GM23338 (cell line): ENCODE measurements around the gene SCN9A. TPM values are rescaled to one million over a fixed set of nuclear protein-coding genes. Genes with fewer than 3 reads are reported as not detected.

Experiments used
- ATAC-seq: fragments of 200-7000 bp; cut with Tn5 transposase; 3 replicates; pipeline ENCODE4 v1.9.1; 2020
- DNase-seq: peaks from one replicate; pipeline ENCODE4 v3.0.0-alpha.2; 2015; ENCODE audit warnings: low spot score
- H2AFZ ChIP-seq: fragments of 200-600 bp; sonication (generic); 2 replicates; pipeline ENCODE4 v1.8.0; 2016; ENCODE audit warnings: antibody characterized with exemption, mild to moderate bottlenecking, moderate library complexity
- H3F3A ChIP-seq: fragments of 200-600 bp; sonication (generic); replicated peaks from 2 replicates; pipeline ENCODE4 v1.8.0; 2017; ENCODE audit warnings: antibody characterized with exemption, mixed run types, low read depth
- H3K27ac ChIP-seq: fragments of 200-600 bp; sonication (generic); 2 replicates; pipeline ENCODE4 v1.6.1; 2016; ENCODE audit warnings: low read depth
- H3K27me3 ChIP-seq: fragments of 200-600 bp; sonication (generic); 2 replicates; pipeline ENCODE4 v1.8.0; 2016; ENCODE audit warnings: mild to moderate bottlenecking, mixed run types, moderate library complexity; ENCODE audit not compliant: insufficient read depth
- H3K36me3 ChIP-seq: fragments of 200-600 bp; sonication (generic); 2 replicates; pipeline ENCODE4 v1.8.0; 2016; ENCODE audit warnings: mild to moderate bottlenecking; ENCODE audit not compliant: insufficient read depth
- H3K4me1 ChIP-seq: fragments of 200-600 bp; sonication (generic); 2 replicates; pipeline ENCODE4 v1.8.0; 2016; ENCODE audit warnings: mild to moderate bottlenecking, moderate library complexity; ENCODE audit not compliant: insufficient read depth
- H3K4me2 ChIP-seq: fragments of 200-600 bp; sonication (generic); 2 replicates; pipeline ENCODE4 v1.7.1; 2017; ENCODE audit warnings: mixed run types
- H3K4me3 ChIP-seq: fragments of 200-600 bp; sonication (generic); 2 replicates; pipeline ENCODE4 v1.6.1; 2016; ENCODE audit warnings: mixed run types
- H3K79me2 ChIP-seq: fragments of 200-600 bp; sonication (generic); replicated peaks from 2 replicates; pipeline ENCODE4 v1.8.0; 2017; ENCODE audit warnings: mild to moderate bottlenecking; ENCODE audit not compliant: insufficient read depth
- H3K9me2 ChIP-seq: fragments of 200-600 bp; sonication (generic); 2 replicates; pipeline ENCODE4 v1.8.0; 2017; ENCODE audit not compliant: insufficient read depth
- H4K20me1 ChIP-seq: fragments of 200-600 bp; sonication (generic); replicated peaks from 2 replicates; pipeline ENCODE4 v1.8.0; 2017; ENCODE audit warnings: mild to moderate bottlenecking; ENCODE audit not compliant: insufficient read depth
- H3K27ac Mint-ChIP-seq: 2 replicates; pipeline ENCODE4 v1.8.0; 2020; ENCODE audit warnings: inconsistent platforms, mild to moderate bottlenecking, moderate library complexity, mixed read lengths
- H3K27me3 Mint-ChIP-seq: 3 replicates; pipeline ENCODE4 v1.8.0; 2022; ENCODE audit warnings: low read depth, mild to moderate bottlenecking, moderate library complexity, mixed read lengths, inconsistent platforms; ENCODE audit not compliant: insufficient read depth, poor library complexity
- H3K36me3 Mint-ChIP-seq: 3 replicates; pipeline ENCODE4 v1.8.0; 2021; ENCODE audit warnings: low read depth, mild to moderate bottlenecking, inconsistent platforms, moderate library complexity, mixed read lengths
- H3K4me1 Mint-ChIP-seq: 3 replicates; pipeline ENCODE4 v1.8.0; 2020; ENCODE audit warnings: mild to moderate bottlenecking, inconsistent platforms, mixed read lengths
- H3K4me3 Mint-ChIP-seq: 3 replicates; pipeline ENCODE4 v1.8.0; 2021; ENCODE audit warnings: moderate library complexity, mild to moderate bottlenecking, inconsistent platforms, mixed read lengths
- H3K9me3 Mint-ChIP-seq: 3 replicates; pipeline ENCODE4 v1.8.0; 2020; ENCODE audit warnings: moderate library complexity, mild to moderate bottlenecking, inconsistent platforms, mixed read lengths
- EZH2 ChIP-seq: fragments of 200-600 bp; sonication (generic); IDR thresholded peaks from one replicate; pipeline ENCODE4 v1.8.0; 2017; ENCODE audit warnings: antibody characterized with exemption, mild to moderate bottlenecking, low read depth; ENCODE audit not compliant: unreplicated experiment
- EZH2phosphoT487 ChIP-seq: fragments of 200-600 bp; sonication (generic); IDR thresholded peaks from one replicate; pipeline ENCODE4 v1.8.1; 2018; ENCODE audit warnings: antibody characterized with exemption; ENCODE audit not compliant: unreplicated experiment
- POLR2AphosphoS5 ChIP-seq: IDR thresholded peaks from 2 replicates; pipeline ENCODE4 v1.6.1; 2016; ENCODE audit warnings: antibody characterized with exemption, low read depth
- STAT1 ChIP-seq: IDR thresholded peaks from one replicate; pipeline ENCODE4 v1.6.1; 2016; ENCODE audit warnings: antibody characterized with exemption; ENCODE audit not compliant: unreplicated experiment
- ZNF114 ChIP-seq: fragments of 250-450 bp; sonication (Bioruptor Pico); IDR thresholded peaks from 2 replicates; pipeline ENCODE4 v1.5.0; 2020; ENCODE audit warnings: mild to moderate bottlenecking, moderate library complexity
- polyA plus RNA-seq: library from polyadenylated mRNA; unstranded; fragments of >200 nt; fragmentation: Nextera tagmentation; extraction: Ambion mirVana; gene quantifications from 2 replicates; pipeline ENCODE4 v1.2.1, GENCODE V29; 2016
- total RNA-seq: library from RNA; depleted of rRNA; stranded (reverse); fragments of >200 nt; shearing (Covaris generic); gene quantifications from 2 replicates; pipeline ENCODE4 v1.2.3, GENCODE V29; 2014
- TF ChIP-seq, protein P1 (sequence below): IDR thresholded peaks from one replicate; pipeline ENCODE4 v1.6.1; 2018; ENCODE audit warnings: antibody characterized with exemption; ENCODE audit not compliant: unreplicated experiment
- TF ChIP-seq, protein P2 (sequence below), 2 experiments: fragments of 200-600 bp in 1 of 2; sonication (generic) in 1 of 2; conservative IDR thresholded peaks; 2 replicates each; pipeline versions ENCODE4 v1.5.1 to v1.6.1; 2016 to 2017; ENCODE audit warnings: antibody characterized with exemption in 2 of 2, low read depth in 2 of 2, mild to moderate bottlenecking in 2 of 2, moderate library complexity in 1 of 2
- TF ChIP-seq, protein P3 (sequence below): fragments of 250-450 bp; sonication (Bioruptor Pico); IDR thresholded peaks from 2 replicates; pipeline ENCODE4 v1.5.0; 2020; ENCODE audit warnings: mild to moderate bottlenecking, moderate library complexity

Gene SCN9A
- total and polyA plus RNA-seq, 2 experiments from 2014 or later: 8.8 to 9.5 TPM

DNA sequence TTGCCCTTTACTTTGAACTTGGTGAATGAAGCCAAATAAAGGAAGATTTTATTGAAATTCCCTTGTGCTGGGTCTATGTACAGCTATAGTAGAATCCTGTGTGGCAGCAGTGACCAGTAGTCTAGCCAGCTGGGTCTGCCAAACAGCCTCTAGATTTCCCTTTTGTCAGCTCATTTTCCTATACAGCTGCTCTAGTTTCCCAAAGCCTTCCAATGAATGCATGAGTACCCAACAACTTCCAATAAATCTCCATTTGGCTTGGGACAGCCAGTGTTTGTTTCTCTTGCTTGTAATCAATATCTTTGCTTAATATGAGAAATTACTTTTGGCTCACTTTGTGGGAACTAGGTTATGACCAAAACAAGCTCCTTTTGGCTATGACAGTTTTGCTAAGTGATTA is 43.6 kb downstream of the SCN9A start (continued):
- TF ChIP-seq, protein P1, sequence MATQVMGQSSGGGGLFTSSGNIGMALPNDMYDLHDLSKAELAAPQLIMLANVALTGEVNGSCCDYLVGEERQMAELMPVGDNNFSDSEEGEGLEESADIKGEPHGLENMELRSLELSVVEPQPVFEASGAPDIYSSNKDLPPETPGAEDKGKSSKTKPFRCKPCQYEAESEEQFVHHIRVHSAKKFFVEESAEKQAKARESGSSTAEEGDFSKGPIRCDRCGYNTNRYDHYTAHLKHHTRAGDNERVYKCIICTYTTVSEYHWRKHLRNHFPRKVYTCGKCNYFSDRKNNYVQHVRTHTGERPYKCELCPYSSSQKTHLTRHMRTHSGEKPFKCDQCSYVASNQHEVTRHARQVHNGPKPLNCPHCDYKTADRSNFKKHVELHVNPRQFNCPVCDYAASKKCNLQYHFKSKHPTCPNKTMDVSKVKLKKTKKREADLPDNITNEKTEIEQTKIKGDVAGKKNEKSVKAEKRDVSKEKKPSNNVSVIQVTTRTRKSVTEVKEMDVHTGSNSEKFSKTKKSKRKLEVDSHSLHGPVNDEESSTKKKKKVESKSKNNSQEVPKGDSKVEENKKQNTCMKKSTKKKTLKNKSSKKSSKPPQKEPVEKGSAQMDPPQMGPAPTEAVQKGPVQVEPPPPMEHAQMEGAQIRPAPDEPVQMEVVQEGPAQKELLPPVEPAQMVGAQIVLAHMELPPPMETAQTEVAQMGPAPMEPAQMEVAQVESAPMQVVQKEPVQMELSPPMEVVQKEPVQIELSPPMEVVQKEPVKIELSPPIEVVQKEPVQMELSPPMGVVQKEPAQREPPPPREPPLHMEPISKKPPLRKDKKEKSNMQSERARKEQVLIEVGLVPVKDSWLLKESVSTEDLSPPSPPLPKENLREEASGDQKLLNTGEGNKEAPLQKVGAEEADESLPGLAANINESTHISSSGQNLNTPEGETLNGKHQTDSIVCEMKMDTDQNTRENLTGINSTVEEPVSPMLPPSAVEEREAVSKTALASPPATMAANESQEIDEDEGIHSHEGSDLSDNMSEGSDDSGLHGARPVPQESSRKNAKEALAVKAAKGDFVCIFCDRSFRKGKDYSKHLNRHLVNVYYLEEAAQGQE: no peak

DNA sequence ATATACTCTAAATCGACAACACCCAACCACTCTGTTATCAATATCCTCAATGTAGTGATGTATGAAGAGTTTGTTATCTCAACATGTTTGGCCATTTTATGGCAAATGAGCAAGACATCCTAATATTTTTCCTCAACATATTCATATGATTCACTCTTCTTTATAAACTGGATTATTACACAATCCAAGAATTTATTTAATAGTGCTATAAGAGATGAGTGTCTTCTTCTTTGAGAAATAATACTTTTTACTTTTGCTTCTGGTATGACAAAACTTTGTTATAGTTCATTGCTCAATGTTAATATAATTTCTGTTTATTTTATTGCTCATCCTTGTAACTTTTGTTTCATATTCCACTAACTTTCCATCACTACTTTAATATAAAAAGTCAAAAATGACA is 44.3 kb downstream of the SCN9A start:
- H3K79me2 ChIP-seq: no peaks in the 10 kb centered on the region
- Mint-ChIP-seq H3K27ac (no peak overlapping the region), H3K4me3 (no peak overlapping the region), H3K4me1 (no peaks in the 10 kb centered on the region), H3K9me3 (no peaks in the 10 kb centered on the region), H3K27me3 (no peaks in the 10 kb centered on the region), H3K36me3 (no peaks in the 10 kb centered on the region)
- H3K4me1 ChIP-seq: no peaks in the 10 kb centered on the region; the same call in 1 of the 2 replicates
- DNase-seq (no peak), ATAC-seq (no peak)
- no peak overlapping the region for H2AFZ ChIP-seq
- no peak overlapping the region for H3K4me2 ChIP-seq
- TF ChIP-seq, protein P2, sequence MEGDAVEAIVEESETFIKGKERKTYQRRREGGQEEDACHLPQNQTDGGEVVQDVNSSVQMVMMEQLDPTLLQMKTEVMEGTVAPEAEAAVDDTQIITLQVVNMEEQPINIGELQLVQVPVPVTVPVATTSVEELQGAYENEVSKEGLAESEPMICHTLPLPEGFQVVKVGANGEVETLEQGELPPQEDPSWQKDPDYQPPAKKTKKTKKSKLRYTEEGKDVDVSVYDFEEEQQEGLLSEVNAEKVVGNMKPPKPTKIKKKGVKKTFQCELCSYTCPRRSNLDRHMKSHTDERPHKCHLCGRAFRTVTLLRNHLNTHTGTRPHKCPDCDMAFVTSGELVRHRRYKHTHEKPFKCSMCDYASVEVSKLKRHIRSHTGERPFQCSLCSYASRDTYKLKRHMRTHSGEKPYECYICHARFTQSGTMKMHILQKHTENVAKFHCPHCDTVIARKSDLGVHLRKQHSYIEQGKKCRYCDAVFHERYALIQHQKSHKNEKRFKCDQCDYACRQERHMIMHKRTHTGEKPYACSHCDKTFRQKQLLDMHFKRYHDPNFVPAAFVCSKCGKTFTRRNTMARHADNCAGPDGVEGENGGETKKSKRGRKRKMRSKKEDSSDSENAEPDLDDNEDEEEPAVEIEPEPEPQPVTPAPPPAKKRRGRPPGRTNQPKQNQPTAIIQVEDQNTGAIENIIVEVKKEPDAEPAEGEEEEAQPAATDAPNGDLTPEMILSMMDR (conservative IDR thresholded peaks at IDR 0.05; ENCODE audit: low read depth in 2 of 2): no peak
- TF ChIP-seq, protein P3, sequence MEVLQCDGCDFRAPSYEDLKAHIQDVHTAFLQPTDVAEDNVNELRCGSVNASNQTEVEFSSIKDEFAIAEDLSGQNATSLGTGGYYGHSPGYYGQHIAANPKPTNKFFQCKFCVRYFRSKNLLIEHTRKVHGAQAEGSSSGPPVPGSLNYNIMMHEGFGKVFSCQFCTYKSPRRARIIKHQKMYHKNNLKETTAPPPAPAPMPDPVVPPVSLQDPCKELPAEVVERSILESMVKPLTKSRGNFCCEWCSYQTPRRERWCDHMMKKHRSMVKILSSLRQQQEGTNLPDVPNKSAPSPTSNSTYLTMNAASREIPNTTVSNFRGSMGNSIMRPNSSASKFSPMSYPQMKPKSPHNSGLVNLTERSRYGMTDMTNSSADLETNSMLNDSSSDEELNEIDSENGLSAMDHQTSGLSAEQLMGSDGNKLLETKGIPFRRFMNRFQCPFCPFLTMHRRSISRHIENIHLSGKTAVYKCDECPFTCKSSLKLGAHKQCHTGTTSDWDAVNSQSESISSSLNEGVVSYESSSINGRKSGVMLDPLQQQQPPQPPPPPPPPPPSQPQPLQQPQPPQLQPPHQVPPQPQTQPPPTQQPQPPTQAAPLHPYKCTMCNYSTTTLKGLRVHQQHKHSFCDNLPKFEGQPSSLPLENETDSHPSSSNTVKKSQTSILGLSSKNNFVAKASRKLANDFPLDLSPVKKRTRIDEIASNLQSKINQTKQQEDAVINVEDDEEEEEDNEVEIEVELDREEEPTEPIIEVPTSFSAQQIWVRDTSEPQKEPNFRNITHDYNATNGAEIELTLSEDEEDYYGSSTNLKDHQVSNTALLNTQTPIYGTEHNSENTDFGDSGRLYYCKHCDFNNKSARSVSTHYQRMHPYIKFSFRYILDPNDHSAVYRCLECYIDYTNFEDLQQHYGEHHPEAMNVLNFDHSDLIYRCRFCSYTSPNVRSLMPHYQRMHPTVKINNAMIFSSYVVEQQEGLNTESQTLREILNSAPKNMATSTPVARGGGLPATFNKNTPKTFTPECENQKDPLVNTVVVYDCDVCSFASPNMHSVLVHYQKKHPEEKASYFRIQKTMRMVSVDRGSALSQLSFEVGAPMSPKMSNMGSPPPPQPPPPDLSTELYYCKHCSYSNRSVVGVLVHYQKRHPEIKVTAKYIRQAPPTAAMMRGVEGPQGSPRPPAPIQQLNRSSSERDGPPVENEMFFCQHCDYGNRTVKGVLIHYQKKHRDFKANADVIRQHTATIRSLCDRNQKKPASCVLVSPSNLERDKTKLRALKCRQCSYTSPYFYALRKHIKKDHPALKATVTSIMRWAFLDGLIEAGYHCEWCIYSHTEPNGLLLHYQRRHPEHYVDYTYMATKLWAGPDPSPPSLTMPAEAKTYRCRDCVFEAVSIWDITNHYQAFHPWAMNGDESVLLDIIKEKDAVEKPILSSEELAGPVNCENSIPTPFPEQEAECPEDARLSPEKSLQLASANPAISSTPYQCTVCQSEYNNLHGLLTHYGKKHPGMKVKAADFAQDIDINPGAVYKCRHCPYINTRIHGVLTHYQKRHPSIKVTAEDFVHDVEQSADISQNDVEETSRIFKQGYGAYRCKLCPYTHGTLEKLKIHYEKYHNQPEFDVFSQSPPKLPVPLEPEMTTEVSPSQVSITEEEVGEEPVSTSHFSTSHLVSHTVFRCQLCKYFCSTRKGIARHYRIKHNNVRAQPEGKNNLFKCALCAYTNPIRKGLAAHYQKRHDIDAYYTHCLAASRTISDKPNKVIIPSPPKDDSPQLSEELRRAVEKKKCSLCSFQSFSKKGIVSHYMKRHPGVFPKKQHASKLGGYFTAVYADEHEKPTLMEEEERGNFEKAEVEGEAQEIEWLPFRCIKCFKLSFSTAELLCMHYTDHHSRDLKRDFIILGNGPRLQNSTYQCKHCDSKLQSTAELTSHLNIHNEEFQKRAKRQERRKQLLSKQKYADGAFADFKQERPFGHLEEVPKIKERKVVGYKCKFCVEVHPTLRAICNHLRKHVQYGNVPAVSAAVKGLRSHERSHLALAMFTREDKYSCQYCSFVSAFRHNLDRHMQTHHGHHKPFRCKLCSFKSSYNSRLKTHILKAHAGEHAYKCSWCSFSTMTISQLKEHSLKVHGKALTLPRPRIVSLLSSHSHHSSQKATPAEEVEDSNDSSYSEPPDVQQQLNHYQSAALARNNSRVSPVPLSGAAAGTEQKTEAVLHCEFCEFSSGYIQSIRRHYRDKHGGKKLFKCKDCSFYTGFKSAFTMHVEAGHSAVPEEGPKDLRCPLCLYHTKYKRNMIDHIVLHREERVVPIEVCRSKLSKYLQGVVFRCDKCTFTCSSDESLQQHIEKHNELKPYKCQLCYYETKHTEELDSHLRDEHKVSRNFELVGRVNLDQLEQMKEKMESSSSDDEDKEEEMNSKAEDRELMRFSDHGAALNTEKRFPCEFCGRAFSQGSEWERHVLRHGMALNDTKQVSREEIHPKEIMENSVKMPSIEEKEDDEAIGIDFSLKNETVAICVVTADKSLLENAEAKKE (CRISPR knock-in tag): no peak
- no peak for TF ChIP-seq EZH2
- TF ChIP-seq POLR2AphosphoS5: no peak
- TF ChIP-seq STAT1: no peak
- TF ChIP-seq EZH2phosphoT487: no peak
- no peak for TF ChIP-seq ZNF114
- H3K9me2 ChIP-seq: no peaks in the 10 kb centered on the region
- no peak overlapping the region for H3K4me3 ChIP-seq
- no peaks in the 10 kb centered on the region for H3F3A ChIP-seq
- H3K36me3 ChIP-seq: no peaks in the 10 kb centered on the region
- no peak overlapping the region for H3K27ac ChIP-seq
- no peaks in the 10 kb centered on the region for H3K27me3 ChIP-seq
- no peaks in the 10 kb centered on the region for H4K20me1 ChIP-seq
